C1 segment of cervical spinal cord (tissue), 14 donors: ENCODE data around the gene PPP1R2.
"Not testable (repeated sequence)": the region's sequence is repeated elsewhere in the genome, so short reads cannot be mapped to it uniquely, and the experiment has no call there.

Experiments used
- DNase-seq, 14 donors: peaks; one replicate each; lab custom pipeline; 2025; lab: John Stamatoyannopoulos, UW

PPP1R2 gene

GRCh38 chr3:195539479-195539878 lies 3.6 kb downstream of the PPP1R2 start:
- DNase-seq: no peak

- no peak for DNase-seq
These were observed 5.1 kb downstream of the PPP1R2 start for GRCh38 chr3:195537995-195538394.

- no peak for DNase-seq
These were observed 7.8 kb downstream of the PPP1R2 start for GRCh38 chr3:195535293-195535692.

GRCh38 chr3:195532834-195533233 lies 10.3 kb downstream of the PPP1R2 start:
- no peak for DNase-seq

GRCh38 chr3:195532345-195532744 lies 10.8 kb downstream of the PPP1R2 start:
- DNase-seq: no peak

GRCh38 chr3:195531683-195532082 lies 11.4 kb downstream of the PPP1R2 start:
- no peak for DNase-seq

GRCh38 chr3:195526492-195526891 lies 16.6 kb downstream of the PPP1R2 start:
- no peak for DNase-seq

GRCh38 chr3:195524171-195524896 lies 18.8 kb downstream of the PPP1R2 start:
- no peak for DNase-seq

- DNase-seq: no peak
These were observed 20.7 kb downstream of the PPP1R2 start for GRCh38 chr3:195522254-195523023.

- no peak for DNase-seq
These were observed 26.1 kb downstream of the PPP1R2 start for GRCh38 chr3:195517030-195517429.

GRCh38 chr3:195514610-195515235 lies 28.4 kb downstream of the PPP1R2 start:
- not testable (repeated sequence) for DNase-seq

GRCh38 chr3:195512798-195513345 lies 30.3 kb downstream of the PPP1R2 start:
- DNase-seq: no peak

- DNase-seq: no peak
These were observed 32.0 kb downstream of the PPP1R2 start for GRCh38 chr3:195511136-195511535.

- no peak for DNase-seq
These were observed 34.9 kb downstream of the PPP1R2 start for GRCh38 chr3:195508185-195508584.

GRCh38 chr3:195475614-195476013 lies 67.5 kb downstream of the PPP1R2 start:
- DNase-seq: no peak

GRCh38 chr3:195475116-195475515 lies 68.0 kb downstream of the PPP1R2 start:
- not testable (repeated sequence) for DNase-seq

- no peak for DNase-seq
These were observed 74.3 kb downstream of the PPP1R2 start for GRCh38 chr3:195468841-195469240.

- no peak for DNase-seq
These were observed 74.7 kb downstream of the PPP1R2 start for GRCh38 chr3:195468391-195468776.

- DNase-seq: no peak
These were observed 75.3 kb downstream of the PPP1R2 start for GRCh38 chr3:195467641-195468390.

- DNase-seq: no peak
These were observed 76.9 kb downstream of the PPP1R2 start for GRCh38 chr3:195466251-195466650.
